Gastroesophageal sphincter (tissue), 3 donors: Measurements from ENCODE around the gene SLC44A1.

Experiments used
- EP300 ChIP-seq: sonication (generic); formaldehyde crosslinking; IDR thresholded peaks from one replicate; pipeline ENCODE4 v1.6.1; 2017; ENCODE audit warnings: antibody characterized with exemption, mild to moderate bottlenecking
- POLR2A ChIP-seq, 2 donors: fragments of 450-650 bp; IDR thresholded peaks; one replicate each; pipeline ENCODE4 v1.6.1; 2017; ENCODE audit warnings: antibody characterized with exemption in 2 of 2, mild to moderate bottlenecking in 2 of 2, moderate library complexity in 1 of 2
- POLR2AphosphoS5 ChIP-seq: sonication (generic); formaldehyde crosslinking; IDR thresholded peaks from one replicate; pipeline ENCODE4 v1.6.1; 2017; ENCODE audit warnings: antibody characterized with exemption
- TF ChIP-seq, protein P1 (sequence below), 4 experiments: fragments of 200-600 bp in 2 of 4; fragments of 450-650 bp in 2 of 4; sonication (generic) in 1 of 4; IDR thresholded peaks; one replicate each; pipeline ENCODE4 v1.5.1; 2017 to 2019; ENCODE audit warnings: antibody characterized with exemption in 4 of 4, mild to moderate bottlenecking in 2 of 4, moderate library complexity in 2 of 4

GRCh38 chr9:105441616-105442160, 197.2 kb downstream of the SLC44A1 start:
- no peak for TF ChIP-seq POLR2A (IDR thresholded peaks at IDR 0.05)
- TF ChIP-seq, protein P1, sequence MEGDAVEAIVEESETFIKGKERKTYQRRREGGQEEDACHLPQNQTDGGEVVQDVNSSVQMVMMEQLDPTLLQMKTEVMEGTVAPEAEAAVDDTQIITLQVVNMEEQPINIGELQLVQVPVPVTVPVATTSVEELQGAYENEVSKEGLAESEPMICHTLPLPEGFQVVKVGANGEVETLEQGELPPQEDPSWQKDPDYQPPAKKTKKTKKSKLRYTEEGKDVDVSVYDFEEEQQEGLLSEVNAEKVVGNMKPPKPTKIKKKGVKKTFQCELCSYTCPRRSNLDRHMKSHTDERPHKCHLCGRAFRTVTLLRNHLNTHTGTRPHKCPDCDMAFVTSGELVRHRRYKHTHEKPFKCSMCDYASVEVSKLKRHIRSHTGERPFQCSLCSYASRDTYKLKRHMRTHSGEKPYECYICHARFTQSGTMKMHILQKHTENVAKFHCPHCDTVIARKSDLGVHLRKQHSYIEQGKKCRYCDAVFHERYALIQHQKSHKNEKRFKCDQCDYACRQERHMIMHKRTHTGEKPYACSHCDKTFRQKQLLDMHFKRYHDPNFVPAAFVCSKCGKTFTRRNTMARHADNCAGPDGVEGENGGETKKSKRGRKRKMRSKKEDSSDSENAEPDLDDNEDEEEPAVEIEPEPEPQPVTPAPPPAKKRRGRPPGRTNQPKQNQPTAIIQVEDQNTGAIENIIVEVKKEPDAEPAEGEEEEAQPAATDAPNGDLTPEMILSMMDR (IDR thresholded peaks at IDR 0.05), result no peak
- no peak for TF ChIP-seq POLR2AphosphoS5
- no peak for TF ChIP-seq EP300
